LNCaP clone FGC (cell line): ENCODE results near the gene AHCYL2.

Experiments
- DNase-seq: peaks from one replicate; pipeline ENCODE4 v3.0.0-alpha.2; 2011; ENCODE audit warnings: low read depth
- H3K4me3 ChIP-seq: 2 replicates; pipeline ENCODE4 v1.5.1; 2011; ENCODE audit warnings: mild to moderate bottlenecking, low read depth, low read length, control low read depth
- CTCF ChIP-seq: IDR thresholded peaks from 2 replicates; pipeline ENCODE4 v1.5.1; 2012; ENCODE audit warnings: mild to moderate bottlenecking; ENCODE audit not compliant: control insufficient read depth, insufficient read depth; ENCODE audit errors: extremely low read depth

The AHCYL2 gene

GRCh38 chr7:129315960-129316359 lies 91.1 kb downstream of the AHCYL2 start:
- TF ChIP-seq CTCF, result no peak
- no peak for DNase-seq

GRCh38 chr7:129317450-129317849 lies 92.6 kb downstream of the AHCYL2 start:
- no peak overlapping the region for H3K4me3 ChIP-seq
- no peak for TF ChIP-seq CTCF
- DNase-seq, result no peak

More at GRCh38 chr7:129315960-129316359, 91.1 kb downstream of the AHCYL2 start:
- H3K4me3 ChIP-seq, result no peak overlapping the region

GRCh38 chr7:129327076-129327475 lies 102.2 kb downstream of the AHCYL2 start:
- H3K4me3 ChIP-seq, result no peak overlapping the region
- no peak for TF ChIP-seq CTCF
- no peak for DNase-seq

GRCh38 chr7:129332254-129333035 lies 107.6 kb downstream of the AHCYL2 start:
- no peak overlapping the region for H3K4me3 ChIP-seq
- no peak for TF ChIP-seq CTCF
- DNase-seq, result no peak

- DNase-seq, result no peak
- H3K4me3 ChIP-seq, result no peak overlapping the region
- no peak for TF ChIP-seq CTCF
These were observed 109.6 kb downstream of the AHCYL2 start for GRCh38 chr7:129334473-129334872.

- no peak for TF ChIP-seq CTCF
- no peak for DNase-seq
- H3K4me3 ChIP-seq, result no peak overlapping the region
These were observed 113.6 kb downstream of the AHCYL2 start for GRCh38 chr7:129338450-129338849.

GRCh38 chr7:129341212-129341611 lies 116.4 kb downstream of the AHCYL2 start:
- no peak overlapping the region for H3K4me3 ChIP-seq
- no peak for TF ChIP-seq CTCF
- no peak for DNase-seq
